ENCODE measurements around the gene PEPD.

The PEPD gene

DNA sequence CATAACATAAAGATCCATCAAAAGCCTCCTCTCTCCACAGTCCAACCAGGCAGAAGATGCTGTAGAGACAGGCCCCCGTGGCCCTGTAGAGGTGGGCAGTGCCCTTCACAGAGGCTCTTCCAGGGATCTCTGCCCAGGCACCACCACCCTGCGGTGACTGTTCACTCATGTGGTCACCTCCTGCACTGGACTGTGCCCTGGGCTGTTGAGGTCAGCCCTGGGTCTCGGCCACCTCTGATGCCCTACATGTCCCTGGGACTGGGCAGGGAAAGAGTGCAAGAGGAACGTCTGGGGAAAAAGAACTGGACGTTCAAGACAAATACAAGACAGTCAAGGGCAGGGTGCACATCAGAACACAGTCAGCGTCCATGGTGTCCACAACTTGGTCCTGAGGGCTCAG, 22.3 kb downstream of the PEPD start:
- DNase-seq (ENCODE audit: low spot score), result no peak
- in situ Hi-C loops (cut with MboI; ENCODE audit: low pct_unique_long_range_greater_than_20kb, low sequenced_read_pairs, unreplicated experiment), result no loop called here
- TF ChIP-seq, protein P1, sequence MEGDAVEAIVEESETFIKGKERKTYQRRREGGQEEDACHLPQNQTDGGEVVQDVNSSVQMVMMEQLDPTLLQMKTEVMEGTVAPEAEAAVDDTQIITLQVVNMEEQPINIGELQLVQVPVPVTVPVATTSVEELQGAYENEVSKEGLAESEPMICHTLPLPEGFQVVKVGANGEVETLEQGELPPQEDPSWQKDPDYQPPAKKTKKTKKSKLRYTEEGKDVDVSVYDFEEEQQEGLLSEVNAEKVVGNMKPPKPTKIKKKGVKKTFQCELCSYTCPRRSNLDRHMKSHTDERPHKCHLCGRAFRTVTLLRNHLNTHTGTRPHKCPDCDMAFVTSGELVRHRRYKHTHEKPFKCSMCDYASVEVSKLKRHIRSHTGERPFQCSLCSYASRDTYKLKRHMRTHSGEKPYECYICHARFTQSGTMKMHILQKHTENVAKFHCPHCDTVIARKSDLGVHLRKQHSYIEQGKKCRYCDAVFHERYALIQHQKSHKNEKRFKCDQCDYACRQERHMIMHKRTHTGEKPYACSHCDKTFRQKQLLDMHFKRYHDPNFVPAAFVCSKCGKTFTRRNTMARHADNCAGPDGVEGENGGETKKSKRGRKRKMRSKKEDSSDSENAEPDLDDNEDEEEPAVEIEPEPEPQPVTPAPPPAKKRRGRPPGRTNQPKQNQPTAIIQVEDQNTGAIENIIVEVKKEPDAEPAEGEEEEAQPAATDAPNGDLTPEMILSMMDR (IDR thresholded peaks at IDR 0.05; ENCODE audit: extremely low read depth, insufficient read depth, missing control alignments), result no peak

- in situ Hi-C loops (cut with MboI; ENCODE audit: low pct_unique_long_range_greater_than_20kb, low sequenced_read_pairs, unreplicated experiment), result no loop called here
Observed at GRCh38 chr19:33498391-33499000, 23.1 kb downstream of the PEPD start.

DNA sequence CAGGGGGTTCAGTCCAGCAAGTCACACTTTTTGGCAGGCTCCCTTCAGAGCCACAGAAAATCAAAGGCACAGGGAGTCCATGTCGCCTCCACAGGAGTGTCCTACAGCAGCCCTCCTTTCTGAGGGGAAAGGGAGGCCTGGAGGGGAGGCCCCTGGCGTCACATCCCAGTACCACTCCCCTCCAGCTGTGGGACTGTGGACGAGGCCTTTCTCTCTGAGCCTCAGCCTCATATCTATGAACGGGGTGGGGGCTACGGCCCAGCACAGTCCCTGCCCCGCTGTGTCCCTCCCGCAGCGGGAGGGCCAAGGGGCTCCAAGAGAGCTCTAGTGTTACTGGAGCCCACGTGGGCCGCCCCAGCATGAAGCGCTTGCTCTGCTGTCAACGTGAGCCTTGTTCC, 23.8 kb downstream of the PEPD start:
- in situ Hi-C loops (cut with MboI; ENCODE audit: low pct_unique_long_range_greater_than_20kb, low sequenced_read_pairs, unreplicated experiment), result no loop called here
- DNase-seq (ENCODE audit: low spot score), result no peak
- TF ChIP-seq, protein P1 (IDR thresholded peaks at IDR 0.05; ENCODE audit: extremely low read depth, insufficient read depth, missing control alignments), result no peak

More at GRCh38 chr19:33498391-33499000, 23.1 kb downstream of the PEPD start:
- TF ChIP-seq, protein P1 (IDR thresholded peaks at IDR 0.05; ENCODE audit: extremely low read depth, insufficient read depth, missing control alignments), result no peak
- no peak for DNase-seq (ENCODE audit: low spot score)

DNA sequence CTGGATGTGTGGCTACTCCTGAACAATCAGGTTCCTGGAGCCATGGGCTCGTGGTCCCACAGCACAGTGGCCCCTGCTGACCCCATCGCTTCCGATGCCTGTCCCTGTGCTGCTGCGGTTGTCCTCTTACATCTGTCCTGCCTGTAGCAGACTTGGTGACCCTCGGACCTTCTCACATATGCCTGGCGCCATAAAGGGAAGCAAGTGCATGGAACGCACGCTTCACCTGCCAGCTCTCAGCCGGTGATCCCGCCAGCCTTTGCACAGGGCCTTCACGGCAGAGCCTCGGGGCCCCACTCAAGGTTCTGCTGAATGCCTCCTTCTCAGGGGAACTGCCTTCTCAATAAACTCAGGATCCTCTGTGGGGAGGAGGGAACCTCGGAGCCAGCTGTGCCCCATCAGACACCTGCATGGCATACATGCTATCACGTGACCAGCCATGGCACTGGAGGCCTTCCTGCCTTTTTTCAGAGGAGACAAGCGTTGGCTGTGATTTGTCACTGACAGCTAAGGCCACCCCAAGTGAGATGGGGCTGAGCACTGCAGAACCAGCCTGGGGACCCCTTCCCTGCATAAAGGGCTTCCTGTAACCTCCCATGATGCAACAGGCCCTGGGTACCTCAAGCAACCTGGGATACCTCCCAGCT, 24.3 kb downstream of the PEPD start:
- TF ChIP-seq, protein P1 (IDR thresholded peaks at IDR 0.05; ENCODE audit: extremely low read depth, insufficient read depth, missing control alignments), result no peak
- in situ Hi-C loops (cut with MboI; ENCODE audit: low pct_unique_long_range_greater_than_20kb, low sequenced_read_pairs, unreplicated experiment), result no loop called here
- no peak for DNase-seq (ENCODE audit: low spot score)

- TF ChIP-seq, protein P1 (IDR thresholded peaks at IDR 0.05; ENCODE audit: extremely low read depth, insufficient read depth, missing control alignments), result no peak
- in situ Hi-C loops (cut with MboI; ENCODE audit: low pct_unique_long_range_greater_than_20kb, low sequenced_read_pairs, unreplicated experiment), result no loop called here
- DNase-seq (ENCODE audit: low spot score), result no peak
Observed at GRCh38 chr19:33496038-33496895, 25.3 kb downstream of the PEPD start.

DNA sequence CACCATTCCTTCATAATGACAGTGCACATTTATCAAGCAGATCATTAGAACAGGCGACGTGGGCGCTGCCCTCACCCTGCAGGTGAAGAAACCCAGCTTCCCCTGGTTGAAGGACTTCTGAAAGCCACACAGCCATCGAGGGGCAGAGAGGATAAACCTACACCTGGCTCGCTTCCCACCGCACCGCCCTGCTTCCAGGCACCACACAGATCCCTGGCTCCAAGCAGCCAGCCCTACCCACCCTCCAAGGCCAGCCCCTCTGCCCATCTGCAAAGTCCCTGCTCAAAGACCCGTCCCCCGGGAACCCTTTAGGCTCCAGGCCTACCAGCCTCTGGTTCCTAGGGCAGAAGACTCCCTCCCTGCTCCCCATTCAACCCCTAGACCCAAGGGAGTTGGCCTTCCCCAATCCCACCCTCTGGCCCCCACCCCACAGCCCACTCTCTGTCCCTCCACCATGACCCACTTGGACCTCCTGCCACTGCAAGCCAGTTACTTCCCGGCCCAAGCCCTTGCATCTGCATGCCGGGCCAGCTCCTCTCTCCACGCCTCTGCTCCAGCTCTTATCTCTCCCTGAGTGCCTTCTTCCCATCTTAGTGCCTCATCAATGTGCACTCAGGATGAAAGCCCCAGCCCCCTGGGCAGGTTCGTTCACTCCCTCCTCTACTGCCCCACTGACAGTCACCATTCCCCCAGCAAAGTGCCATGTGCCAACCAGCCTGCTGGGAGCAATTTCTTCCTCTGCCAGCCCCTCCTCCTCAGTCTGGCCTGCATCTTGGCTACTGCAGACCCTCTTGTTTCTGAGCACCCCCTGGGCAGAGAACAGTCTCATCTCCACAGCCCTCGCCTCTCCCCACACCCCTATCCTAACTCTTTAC, 28.0 kb downstream of the PEPD start:
- TF ChIP-seq, protein P1 (IDR thresholded peaks at IDR 0.05; ENCODE audit: extremely low read depth, insufficient read depth, missing control alignments), result no peak
- DNase-seq (ENCODE audit: low spot score), result no peak
- in situ Hi-C loops (cut with MboI; ENCODE audit: low pct_unique_long_range_greater_than_20kb, low sequenced_read_pairs, unreplicated experiment), result no loop called here

Data from GM13977 (cell line).